Sciatic nerve (tissue), 2 donors: ENCODE measurements around the gene TNNT3. TPM values are rescaled to one million over a fixed set of nuclear protein-coding genes. Genes with fewer than 3 reads are reported as not detected.

ENCODE experiments used
- ATAC-seq: fragments of 200-7000 bp; cut with Tn5 transposase; one replicate; pipeline ENCODE4 v1.9.1; 2020; ENCODE audit warnings: mild to moderate bottlenecking, moderate library complexity
- DNase-seq: peaks from one replicate; pipeline ENCODE4 v3.0.0-alpha.2; 2020; ENCODE audit warnings: low spot score
- intact Hi-C: fragments of 100-400 bp; cut with DNase I; formaldehyde crosslinking; loops from one replicate; pipeline ENCODE4 v1.14.2; 2022
- total RNA-seq: library from RNA; stranded (reverse); fragmentation: NEBNext Ultra II Directional; extraction: Animal tissue kit (Norgen Biotek cat#: 25700); gene quantifications from one replicate; pipeline ENCODE4 v1.2.1, GENCODE V29; 2021
- donor health status: DM: no; HTN: no; CAD: no.
- donor health status: DM: no; HTN: no; CAD: no.

TNNT3 gene
- total RNA-seq, 1 donor from 2014 or later, result 35.6 TPM

GRCh38 chr11:1939006-1939625 lies 19.6 kb downstream of the TNNT3 start:
- intact Hi-C loops, result no loop called here
- DNase-seq, result peak; percentile 58
- ATAC-seq, result peak; percentile 30

GRCh38 chr11:1939788-1940187 lies 20.3 kb downstream of the TNNT3 start:
- DNase-seq, result peak; percentile 55
- peak; percentile 58 for ATAC-seq
- intact Hi-C loops, result loop anchor here (5.0 kb wide), 1 partner anchor 42 kb away; no protein-coding TSS in a partner anchor

- ATAC-seq, result no peak
- intact Hi-C loops, result loop anchor here (5.0 kb wide), 1 partner anchor 45 kb away; no protein-coding TSS in a partner anchor
- peak; percentile 54 for DNase-seq
Observed at GRCh38 chr11:1942558-1943260, 23.2 kb downstream of the TNNT3 start.

GRCh38 chr11:1943576-1943975 lies 24.1 kb downstream of the TNNT3 start:
- intact Hi-C loops, result loop anchor here (5.0 kb wide), 1 partner anchor 46 kb away; no protein-coding TSS in a partner anchor
- peak; percentile 50 for DNase-seq
- ATAC-seq, result no peak

- peak; percentile 56 for DNase-seq
- intact Hi-C loops, result loop anchor here (5.0 kb wide), 1 partner anchor 47 kb away; no protein-coding TSS in a partner anchor
- ATAC-seq, result no peak
Observed at GRCh38 chr11:1943977-1944376, 24.5 kb downstream of the TNNT3 start.

GRCh38 chr11:1946812-1947484 lies 27.4 kb downstream of the TNNT3 start, which contains the start of gene MRPL23:
Gene MRPL23, plus strand, starts transcription at chr11:1947332. Its CDS starts 31 bp downstream, at chr11:1947363.
- no peak for DNase-seq
- intact Hi-C loops, result no loop called here
- ATAC-seq, result peak; percentile 41

- ATAC-seq (peak; percentile 67), DNase-seq (no peak)
- intact Hi-C loops, result no loop called here
Observed at GRCh38 chr11:1947592-1948237, 28.2 kb downstream of the TNNT3 start.

GRCh38 chr11:1948389-1948788 lies 28.9 kb downstream of the TNNT3 start:
- DNase-seq (no peak), ATAC-seq (peak; percentile 47)
- intact Hi-C loops, result no loop called here

- peak; percentile 31 for DNase-seq
- ATAC-seq, result no peak
- intact Hi-C loops, result no loop called here
Observed at GRCh38 chr11:1949302-1949701, 29.8 kb downstream of the TNNT3 start.

GRCh38 chr11:1949922-1950321 lies 30.4 kb downstream of the TNNT3 start:
- DNase-seq (no peak), ATAC-seq (no peak)
- intact Hi-C loops, result no loop called here

GRCh38 chr11:1952806-1953482 lies 33.4 kb downstream of the TNNT3 start:
- ATAC-seq, result no peak
- intact Hi-C loops, result no loop called here
- DNase-seq, result peak; percentile 48

GRCh38 chr11:1953489-1954266 lies 34.2 kb downstream of the TNNT3 start:
- peak; percentile 56 for ATAC-seq
- intact Hi-C loops, result no loop called here
- DNase-seq, result peak; percentile 54

GRCh38 chr11:1958367-1958766 lies 38.9 kb downstream of the TNNT3 start:
- no peak for DNase-seq
- no peak for ATAC-seq
- intact Hi-C loops, result no loop called here

- intact Hi-C loops, result no loop called here
- no peak for DNase-seq
- ATAC-seq, result no peak
Observed at GRCh38 chr11:1959786-1960185, 40.3 kb downstream of the TNNT3 start.

GRCh38 chr11:1963864-1964263 lies 44.4 kb downstream of the TNNT3 start:
- intact Hi-C loops, result no loop called here
- ATAC-seq, result peak; percentile 27
- peak; percentile 41 for DNase-seq

- DNase-seq, result no peak
- intact Hi-C loops, result no loop called here
- peak; percentile 44 for ATAC-seq
Observed at GRCh38 chr11:1964348-1964747, 44.8 kb downstream of the TNNT3 start.

- intact Hi-C loops, result no loop called here
- ATAC-seq (no peak), DNase-seq (peak; percentile 35)
Observed at GRCh38 chr11:1964955-1965354, 45.5 kb downstream of the TNNT3 start.

- intact Hi-C loops, result no loop called here
Observed at GRCh38 chr11:1966531-1966930, 47.0 kb downstream of the TNNT3 start.

More at GRCh38 chr11:1966531-1966930, 47.0 kb downstream of the TNNT3 start:
- DNase-seq, result peak; percentile 41
- no peak for ATAC-seq
